Endodermal cell (in vitro differentiated cells): ENCODE data around the gene JADE1. TPM values are rescaled to one million over a fixed set of nuclear protein-coding genes. Genes with fewer than 3 reads are reported as not detected.

ENCODE experiments used
- DNase-seq: peaks from one replicate; pipeline ENCODE4 v3.0.0-alpha.2; 2017
- H3K27ac ChIP-seq: 2 replicates; pipeline ENCODE4 v1.5.1; 2013; ENCODE audit warnings: mild to moderate bottlenecking, low read depth, low read length, moderate library complexity
- H3K27me3 ChIP-seq: 2 replicates; pipeline ENCODE4 v1.6.1; 2013; ENCODE audit warnings: mild to moderate bottlenecking, low read length, moderate library complexity; ENCODE audit not compliant: insufficient read depth, control insufficient read depth, poor library complexity, severe bottlenecking
- H3K36me3 ChIP-seq: 2 replicates; pipeline ENCODE4 v1.7.0; 2013; ENCODE audit warnings: mild to moderate bottlenecking, low read length, moderate library complexity; ENCODE audit not compliant: control insufficient read depth, insufficient read depth
- H3K4me1 ChIP-seq: one replicate; pipeline ENCODE4 v1.7.0; 2013; ENCODE audit warnings: low read length; ENCODE audit not compliant: control insufficient read depth, insufficient read depth
- H3K4me3 ChIP-seq: 2 replicates; pipeline ENCODE4 v1.5.1; 2013; ENCODE audit warnings: mild to moderate bottlenecking, low read length, moderate library complexity
- H3K9ac ChIP-seq: 2 replicates; pipeline ENCODE4 v1.6.1; 2013; ENCODE audit warnings: mild to moderate bottlenecking, low read length, moderate library complexity; ENCODE audit not compliant: poor library complexity, severe bottlenecking; ENCODE audit errors: extremely low read depth
- H3K9me3 ChIP-seq: 2 replicates; pipeline ENCODE4 v1.6.1; 2013; ENCODE audit warnings: mild to moderate bottlenecking, low read length, moderate library complexity; ENCODE audit not compliant: control insufficient read depth
- H3K27ac Mint-ChIP-seq: 2 replicates; pipeline ENCODE4 v1.8.0; 2020; ENCODE audit warnings: mixed read lengths
- H3K27me3 Mint-ChIP-seq: 2 replicates; pipeline ENCODE4 v1.8.0; 2021; ENCODE audit warnings: mild to moderate bottlenecking, mixed read lengths; ENCODE audit not compliant: insufficient read depth
- H3K36me3 Mint-ChIP-seq: 2 replicates; pipeline ENCODE4 v1.8.0; 2020; ENCODE audit warnings: low read depth, mixed read lengths
- H3K4me1 Mint-ChIP-seq: 2 replicates; pipeline ENCODE4 v1.8.0; 2020; ENCODE audit warnings: mixed read lengths
- H3K4me3 Mint-ChIP-seq: 2 replicates; pipeline ENCODE4 v1.8.0; 2020; ENCODE audit warnings: mild to moderate bottlenecking, moderate library complexity, mixed read lengths
- H3K9me3 Mint-ChIP-seq: 2 replicates; pipeline ENCODE4 v1.8.0; 2020; ENCODE audit warnings: mild to moderate bottlenecking, mixed read lengths
- WGBS, 2 experiments: methylation state at CpG; one replicate each; pipeline versions ENCODE4 v1.1.5 to v1.1.7; 2013; ENCODE audit warnings: missing lambda C conversion rate in 2 of 2, mixed read lengths in 1 of 2; ENCODE audit not compliant: insufficient coverage in 1 of 2, insufficient read length in 1 of 2; 5-methylcytosine and 5-hydroxymethylcytosine counted together
- total RNA-seq, 2 donors: library from RNA; stranded (reverse); fragmentation: NEBNext Ultra II Directional in 1 of 2; extraction: Animal tissue kit (Norgen Biotek cat#: 25700) in 1 of 2; gene quantifications; 2 replicates in 1 of 2; 3 replicates in 1 of 2; pipeline ENCODE4 v1.2.1, GENCODE V29; 2021
- TF ChIP-seq, protein P1 (sequence below): fragments of 200-600 bp; sonication (generic); conservative IDR thresholded peaks from 2 replicates; pipeline ENCODE4 v1.5.0; 2021; ENCODE audit warnings: antibody characterized with exemption, mild to moderate bottlenecking

The JADE1 gene
- total RNA-seq, 2 donors from 2014 or later, result 48.5 to 50.8 TPM

DNA sequence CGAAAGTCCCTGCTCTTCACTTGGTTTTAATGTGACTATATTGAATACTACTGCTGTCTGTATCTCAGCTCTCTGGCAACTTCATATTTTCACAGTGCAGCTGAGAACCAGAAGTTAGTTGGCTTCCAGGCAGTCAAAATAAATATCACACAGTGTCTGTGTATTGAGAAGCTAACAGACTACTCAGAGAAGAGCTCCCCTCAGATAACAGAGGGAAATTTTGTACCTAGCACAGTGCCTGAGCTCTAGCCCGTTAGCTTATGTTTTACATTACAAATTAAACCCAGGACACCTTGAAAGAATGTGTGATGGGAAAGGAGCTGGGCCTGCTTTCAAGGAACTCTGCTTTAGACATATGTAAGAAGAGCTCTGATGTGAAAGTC, 22.7 kb downstream of the JADE1 start:
- no peaks in the 10 kb centered on the region for H3K27me3 ChIP-seq
- peak overlapping the region; percentile 82 for H3K9ac ChIP-seq
- peaks cover 41% of the 10 kb centered on the region for H3K4me1 ChIP-seq
- peak overlapping the region; percentile 93 for H3K27ac Mint-ChIP-seq
- H3K9me3 Mint-ChIP-seq, result no peaks in the 10 kb centered on the region
- H3K4me3 ChIP-seq, result peak overlapping the region; percentile 73
- peaks cover 5% of the 10 kb centered on the region for H3K9me3 ChIP-seq
- no peaks in the 10 kb centered on the region for H3K27me3 Mint-ChIP-seq
- TF ChIP-seq, protein P1, sequence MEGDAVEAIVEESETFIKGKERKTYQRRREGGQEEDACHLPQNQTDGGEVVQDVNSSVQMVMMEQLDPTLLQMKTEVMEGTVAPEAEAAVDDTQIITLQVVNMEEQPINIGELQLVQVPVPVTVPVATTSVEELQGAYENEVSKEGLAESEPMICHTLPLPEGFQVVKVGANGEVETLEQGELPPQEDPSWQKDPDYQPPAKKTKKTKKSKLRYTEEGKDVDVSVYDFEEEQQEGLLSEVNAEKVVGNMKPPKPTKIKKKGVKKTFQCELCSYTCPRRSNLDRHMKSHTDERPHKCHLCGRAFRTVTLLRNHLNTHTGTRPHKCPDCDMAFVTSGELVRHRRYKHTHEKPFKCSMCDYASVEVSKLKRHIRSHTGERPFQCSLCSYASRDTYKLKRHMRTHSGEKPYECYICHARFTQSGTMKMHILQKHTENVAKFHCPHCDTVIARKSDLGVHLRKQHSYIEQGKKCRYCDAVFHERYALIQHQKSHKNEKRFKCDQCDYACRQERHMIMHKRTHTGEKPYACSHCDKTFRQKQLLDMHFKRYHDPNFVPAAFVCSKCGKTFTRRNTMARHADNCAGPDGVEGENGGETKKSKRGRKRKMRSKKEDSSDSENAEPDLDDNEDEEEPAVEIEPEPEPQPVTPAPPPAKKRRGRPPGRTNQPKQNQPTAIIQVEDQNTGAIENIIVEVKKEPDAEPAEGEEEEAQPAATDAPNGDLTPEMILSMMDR, result no peak
- peak overlapping the region; percentile 36 for H3K4me3 Mint-ChIP-seq
- H3K27ac ChIP-seq, result peak overlapping the region; percentile 77
- 56 to 88% methylated on average over 1 to 2 of the region's 2 CpGs for WGBS, 2 experiments
- H3K36me3 ChIP-seq, result peaks cover 58% of the 10 kb centered on the region
- DNase-seq, result peak; percentile 45
- H3K4me1 Mint-ChIP-seq, result peaks cover 63% of the 10 kb centered on the region
- H3K36me3 Mint-ChIP-seq, result peaks cover 33% of the 10 kb centered on the region

DNA sequence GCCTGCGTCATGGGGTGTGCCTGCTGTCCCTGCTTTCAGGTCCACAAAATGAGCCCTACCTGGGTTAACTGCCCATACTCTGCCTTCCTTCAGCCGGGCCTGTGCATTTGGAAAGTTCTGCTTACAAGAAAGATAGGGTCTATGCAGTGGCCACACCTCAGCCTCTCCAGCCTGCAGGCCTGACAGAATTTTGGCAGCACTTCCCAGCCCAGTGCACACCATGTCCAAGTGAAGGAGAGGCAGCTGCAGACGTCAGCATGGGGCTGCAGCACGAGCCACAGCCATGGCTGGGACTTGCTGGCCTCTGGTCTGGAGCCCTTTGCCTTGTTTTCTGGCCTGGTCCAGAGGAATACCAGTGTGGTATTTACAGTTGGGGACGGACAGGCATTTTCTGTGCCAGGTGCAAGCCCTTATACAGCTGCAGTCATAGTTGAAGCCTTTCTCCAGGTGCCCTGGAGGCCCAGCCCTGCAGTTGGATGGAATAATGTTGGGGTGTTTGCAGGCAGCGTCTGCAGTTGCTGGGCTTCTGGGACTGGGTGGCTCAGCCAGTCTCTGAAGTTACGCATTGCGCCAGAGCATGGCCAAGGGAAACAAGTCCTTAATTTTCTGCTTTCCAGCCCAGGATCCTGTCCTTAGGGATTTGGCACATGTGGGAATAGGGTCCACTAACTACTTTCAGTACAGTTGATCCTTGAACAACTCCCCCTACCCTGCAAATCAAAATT, 26.2 kb downstream of the JADE1 start:
- peak; percentile 48 for DNase-seq
- TF ChIP-seq, protein P1, result no peak
- Mint-ChIP-seq H3K36me3 (peaks cover 32% of the 10 kb centered on the region), H3K4me1 (peaks cover 61% of the 10 kb centered on the region), H3K27me3 (no peaks in the 10 kb centered on the region), H3K4me3 (no peak overlapping the region), H3K27ac (peak overlapping the region; percentile 36), H3K9me3 (no peaks in the 10 kb centered on the region)
- Histone ChIP-seq H3K27ac (no peak overlapping the region), H3K4me1 (peaks cover 36% of the 10 kb centered on the region), H3K4me3 (no peak overlapping the region), H3K9me3 (no peaks in the 10 kb centered on the region), H3K27me3 (no peaks in the 10 kb centered on the region), H3K36me3 (peaks cover 72% of the 10 kb centered on the region), H3K9ac (no peak overlapping the region)
- 88 to 89% methylated on average over 6 to 8 of the region's 8 CpGs for WGBS, 2 experiments

DNA sequence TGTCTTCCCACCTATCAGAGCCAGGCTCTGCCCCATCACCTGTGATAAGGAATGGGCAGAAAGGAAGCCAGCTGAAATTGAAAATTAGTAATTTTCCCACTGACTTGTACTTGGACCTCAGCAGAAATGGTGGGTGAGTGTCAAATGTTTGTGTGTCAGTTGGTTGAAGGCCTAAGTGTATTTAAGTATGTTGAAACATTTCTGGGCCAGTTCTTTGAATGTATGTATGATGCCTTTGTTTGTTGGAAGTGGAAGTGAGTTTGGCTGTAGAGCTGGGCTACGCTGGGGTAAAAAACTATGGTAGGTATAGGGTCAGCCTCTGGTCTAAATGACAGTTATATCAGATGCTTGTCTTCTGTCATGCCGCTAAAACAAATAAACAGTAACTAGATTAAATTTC, 27.7 kb downstream of the JADE1 start:
- Mint-ChIP-seq H3K36me3 (peaks cover 38% of the 10 kb centered on the region), H3K4me3 (no peak overlapping the region), H3K9me3 (no peaks in the 10 kb centered on the region), H3K4me1 (peaks cover 57% of the 10 kb centered on the region), H3K27ac (no peak overlapping the region), H3K27me3 (no peaks in the 10 kb centered on the region)
- no peak for DNase-seq
- Histone ChIP-seq H3K4me3 (no peak overlapping the region), H3K27ac (no peak overlapping the region), H3K4me1 (peaks cover 37% of the 10 kb centered on the region), H3K27me3 (no peaks in the 10 kb centered on the region), H3K9ac (no peak overlapping the region), H3K9me3 (no peaks in the 10 kb centered on the region), H3K36me3 (peaks cover 83% of the 10 kb centered on the region)
- TF ChIP-seq, protein P1, result no peak
- WGBS, 2 experiments, result 98 to 100% methylated on average over 1 to 2 of the region's 2 CpGs
